Measurements from ENCODE around the gene GET4. TPM values are rescaled to one million over a fixed set of nuclear protein-coding genes. Genes with fewer than 3 reads are reported as not detected.
"Not testable (repeated sequence)": the region's sequence is repeated elsewhere in the genome, so short reads cannot be mapped to it uniquely, and the experiment has no call there.

Gene GET4
- polyA plus RNA-seq, 4 donors = 29.7 to 67.4 (median 51.2) TPM

GRCh38 chr7:845091-845490 is 31.3 kb upstream of the GET4 start:
- no peak for DNase-seq (ENCODE audit: low read depth in 4 of 4, low spot score in 2 of 4)

GRCh38 chr7:845731-846130 is 30.6 kb upstream of the GET4 start:
- no peak for DNase-seq (ENCODE audit: low read depth in 4 of 4, low spot score in 2 of 4)

- DNase-seq (ENCODE audit: low read depth in 4 of 4, low spot score in 2 of 4) = not testable (repeated sequence)
Measured at GRCh38 chr7:846958-847650, 29.2 kb upstream of the GET4 start.

GRCh38 chr7:847728-848127 is 28.6 kb upstream of the GET4 start:
- not testable (repeated sequence) for DNase-seq (ENCODE audit: low read depth in 4 of 4, low spot score in 2 of 4)

- DNase-seq (ENCODE audit: low read depth in 4 of 4, low spot score in 2 of 4) = no peak
Measured at GRCh38 chr7:849145-849544, 27.2 kb upstream of the GET4 start.

GRCh38 chr7:849781-850180 is 26.6 kb upstream of the GET4 start:
- no peak for DNase-seq (ENCODE audit: low read depth in 4 of 4, low spot score in 2 of 4)

GRCh38 chr7:851204-851603 is 25.1 kb upstream of the GET4 start:
- no peak for DNase-seq (ENCODE audit: low read depth in 4 of 4, low spot score in 2 of 4)

- DNase-seq (ENCODE audit: low read depth in 4 of 4, low spot score in 2 of 4) = no peak
Measured at GRCh38 chr7:853366-854117, 22.8 kb upstream of the GET4 start.

GRCh38 chr7:854118-854775 is 22.1 kb upstream of the GET4 start:
- no peak for DNase-seq (ENCODE audit: low read depth in 4 of 4, low spot score in 2 of 4)

GRCh38 chr7:855686-856369 is 20.5 kb upstream of the GET4 start:
- no peak for DNase-seq (ENCODE audit: low read depth in 4 of 4, low spot score in 2 of 4)

- no peak for DNase-seq (ENCODE audit: low read depth in 4 of 4, low spot score in 2 of 4)
Measured at GRCh38 chr7:856444-857095, 19.8 kb upstream of the GET4 start.

GRCh38 chr7:857661-858060 is 18.7 kb upstream of the GET4 start:
- no peak for DNase-seq (ENCODE audit: low read depth in 4 of 4, low spot score in 2 of 4)

GRCh38 chr7:859359-860030 is 16.9 kb upstream of the GET4 start:
- no peak for DNase-seq (ENCODE audit: low read depth in 4 of 4, low spot score in 2 of 4)

- no peak for DNase-seq (ENCODE audit: low read depth in 4 of 4, low spot score in 2 of 4)
Measured at GRCh38 chr7:860149-860548, 16.2 kb upstream of the GET4 start.

- no peak for DNase-seq (ENCODE audit: low read depth in 4 of 4, low spot score in 2 of 4)
Measured at GRCh38 chr7:861222-861621, 15.1 kb upstream of the GET4 start.

- no peak for DNase-seq (ENCODE audit: low read depth in 4 of 4, low spot score in 2 of 4)
Measured at GRCh38 chr7:862157-862556, 14.2 kb upstream of the GET4 start.

GRCh38 chr7:863106-863505 is 13.2 kb upstream of the GET4 start:
- no peak for DNase-seq (ENCODE audit: low read depth in 4 of 4, low spot score in 2 of 4)

- DNase-seq (ENCODE audit: low read depth in 4 of 4, low spot score in 2 of 4) = no peak
Measured at GRCh38 chr7:865921-866320, 10.4 kb upstream of the GET4 start.

- no peak for DNase-seq (ENCODE audit: low read depth in 4 of 4, low spot score in 2 of 4)
Measured at GRCh38 chr7:867001-867405, 9.4 kb upstream of the GET4 start.
